ENCODE data around the gene FLRT1. TPM values are rescaled to one million over a fixed set of nuclear protein-coding genes. Genes with fewer than 3 reads are reported as not detected.

Gene FLRT1
- total RNA-seq, 2 donors from 2014 or later: not detected

DNA sequence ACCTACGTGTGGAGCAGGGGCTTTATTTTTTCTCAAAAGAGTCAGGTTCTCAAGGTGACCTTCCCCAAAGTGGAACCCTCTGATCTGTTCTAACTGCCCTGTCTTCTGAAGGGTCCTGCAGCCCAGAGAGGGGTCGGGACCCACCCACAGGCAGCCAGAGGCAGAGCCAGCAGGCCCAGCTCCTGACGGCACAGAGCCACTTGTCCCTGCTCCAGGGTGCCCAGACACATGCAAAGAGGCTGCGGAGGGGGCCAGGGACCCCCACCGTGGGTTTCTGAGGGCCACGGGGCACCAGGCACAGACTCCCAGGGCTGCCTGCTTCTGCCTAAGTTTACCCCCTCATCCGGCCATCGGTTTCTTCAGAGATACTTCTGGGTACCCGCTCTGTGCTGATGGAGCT, 37.1 kb downstream of the FLRT1 start:
- Histone ChIP-seq H3K4me3 (ENCODE audit: low read length) (no peak overlapping the region), H3K27ac (ENCODE audit: low read depth, low read length) (no peak overlapping the region), H3K9ac (ENCODE audit: extremely low read depth, low read length, poor library complexity, severe bottlenecking) (no peak overlapping the region), H3K36me3 (ENCODE audit: control insufficient read depth, insufficient read depth, low read length) (no peaks in the 10 kb centered on the region), H3K27me3 (ENCODE audit: control insufficient read depth, insufficient read depth, low read length, poor library complexity, severe bottlenecking) (no peaks in the 10 kb centered on the region), H3K9me3 (ENCODE audit: control insufficient read depth, low read length) (no peaks in the 10 kb centered on the region), H3K4me1 (ENCODE audit: control insufficient read depth, insufficient read depth, low read length) (peaks cover 4% of the 10 kb centered on the region)
- TF ChIP-seq, protein P1, sequence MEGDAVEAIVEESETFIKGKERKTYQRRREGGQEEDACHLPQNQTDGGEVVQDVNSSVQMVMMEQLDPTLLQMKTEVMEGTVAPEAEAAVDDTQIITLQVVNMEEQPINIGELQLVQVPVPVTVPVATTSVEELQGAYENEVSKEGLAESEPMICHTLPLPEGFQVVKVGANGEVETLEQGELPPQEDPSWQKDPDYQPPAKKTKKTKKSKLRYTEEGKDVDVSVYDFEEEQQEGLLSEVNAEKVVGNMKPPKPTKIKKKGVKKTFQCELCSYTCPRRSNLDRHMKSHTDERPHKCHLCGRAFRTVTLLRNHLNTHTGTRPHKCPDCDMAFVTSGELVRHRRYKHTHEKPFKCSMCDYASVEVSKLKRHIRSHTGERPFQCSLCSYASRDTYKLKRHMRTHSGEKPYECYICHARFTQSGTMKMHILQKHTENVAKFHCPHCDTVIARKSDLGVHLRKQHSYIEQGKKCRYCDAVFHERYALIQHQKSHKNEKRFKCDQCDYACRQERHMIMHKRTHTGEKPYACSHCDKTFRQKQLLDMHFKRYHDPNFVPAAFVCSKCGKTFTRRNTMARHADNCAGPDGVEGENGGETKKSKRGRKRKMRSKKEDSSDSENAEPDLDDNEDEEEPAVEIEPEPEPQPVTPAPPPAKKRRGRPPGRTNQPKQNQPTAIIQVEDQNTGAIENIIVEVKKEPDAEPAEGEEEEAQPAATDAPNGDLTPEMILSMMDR (conservative IDR thresholded peaks at IDR 0.05): no peak
- Mint-ChIP-seq H3K36me3 (ENCODE audit: low read depth) (no peaks in the 10 kb centered on the region), H3K27me3 (ENCODE audit: insufficient read depth) (peaks cover 19% of the 10 kb centered on the region), H3K4me3 (no peak overlapping the region), H3K4me1 (peaks cover 6% of the 10 kb centered on the region), H3K9me3 (no peaks in the 10 kb centered on the region), H3K27ac (no peak overlapping the region)
- 91 to 94% methylated on average over 9 of the region's 9 CpGs for WGBS, 2 experiments (ENCODE audit: insufficient coverage in 1 of 2, insufficient read length in 1 of 2)
- DNase-seq: no peak

DNA sequence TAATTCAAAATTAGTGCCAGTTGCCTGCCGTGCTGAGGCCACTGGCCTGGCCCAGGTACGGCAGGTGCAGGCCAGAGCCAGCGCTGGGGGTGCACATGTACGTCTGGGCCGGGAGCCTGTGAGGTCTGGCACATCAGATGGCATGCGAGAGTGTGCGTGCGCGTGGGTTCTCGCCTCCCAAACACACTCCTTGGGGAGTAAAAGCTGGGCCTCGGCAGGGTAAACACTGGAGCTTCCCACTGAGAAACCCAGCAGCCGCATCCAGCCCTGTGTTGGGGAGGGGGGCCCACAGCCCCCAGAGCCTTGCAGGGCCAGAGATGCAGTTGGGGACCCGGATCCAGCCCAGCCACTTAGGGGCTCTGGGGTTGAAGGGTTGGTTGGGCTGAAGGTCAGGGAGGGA, 37.8 kb downstream of the FLRT1 start:
- Mint-ChIP-seq H3K27me3 (ENCODE audit: insufficient read depth) (peaks cover 21% of the 10 kb centered on the region), H3K4me1 (peaks cover 6% of the 10 kb centered on the region), H3K4me3 (no peak overlapping the region), H3K27ac (no peak overlapping the region), H3K36me3 (ENCODE audit: low read depth) (no peaks in the 10 kb centered on the region), H3K9me3 (no peaks in the 10 kb centered on the region)
- no peak overlapping the region for H3K9ac ChIP-seq (ENCODE audit: extremely low read depth, low read length, poor library complexity, severe bottlenecking)
- WGBS, 2 experiments (ENCODE audit: insufficient coverage in 1 of 2, insufficient read length in 1 of 2): 81 to 86% methylated on average over 5 to 13 of the region's 13 CpGs
- peaks cover 4% of the 10 kb centered on the region for H3K4me1 ChIP-seq (ENCODE audit: control insufficient read depth, insufficient read depth, low read length)
- TF ChIP-seq, protein P1 (conservative IDR thresholded peaks at IDR 0.05): no peak
- no peak overlapping the region for H3K27ac ChIP-seq (ENCODE audit: low read depth, low read length)
- H3K27me3 ChIP-seq (ENCODE audit: control insufficient read depth, insufficient read depth, low read length, poor library complexity, severe bottlenecking): no peaks in the 10 kb centered on the region
- H3K4me3 ChIP-seq (ENCODE audit: low read length): no peak overlapping the region
- no peak for DNase-seq
- no peaks in the 10 kb centered on the region for H3K36me3 ChIP-seq (ENCODE audit: control insufficient read depth, insufficient read depth, low read length)
- no peaks in the 10 kb centered on the region for H3K9me3 ChIP-seq (ENCODE audit: control insufficient read depth, low read length)

DNA sequence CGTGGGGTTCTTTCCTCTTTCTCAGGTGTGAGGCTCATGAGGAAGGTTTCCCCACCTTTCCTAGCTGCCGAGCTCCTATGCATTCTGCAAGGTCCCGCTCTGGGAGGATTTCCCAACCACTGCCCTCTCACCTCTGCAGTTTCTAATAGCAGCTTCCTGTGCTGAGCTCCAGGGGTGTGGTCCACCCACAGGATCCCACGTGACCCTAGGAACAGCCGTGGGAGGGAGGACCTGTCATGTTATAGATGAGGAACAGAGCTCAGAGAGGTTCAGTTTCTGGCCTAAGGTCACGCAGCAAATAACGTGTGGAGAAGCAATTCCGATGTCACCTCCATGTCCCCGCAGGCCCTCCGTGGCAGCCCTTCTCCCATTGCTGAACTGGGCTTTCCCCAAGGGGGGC, 38.5 kb downstream of the FLRT1 start:
- H3K27me3 Mint-ChIP-seq (ENCODE audit: insufficient read depth): peaks cover 25% of the 10 kb centered on the region
- no peaks in the 10 kb centered on the region for H3K36me3 Mint-ChIP-seq (ENCODE audit: low read depth)
- Histone ChIP-seq H3K9ac (ENCODE audit: extremely low read depth, low read length, poor library complexity, severe bottlenecking) (no peak overlapping the region), H3K36me3 (ENCODE audit: control insufficient read depth, insufficient read depth, low read length) (no peaks in the 10 kb centered on the region), H3K27me3 (ENCODE audit: control insufficient read depth, insufficient read depth, low read length, poor library complexity, severe bottlenecking) (no peaks in the 10 kb centered on the region), H3K4me1 (ENCODE audit: control insufficient read depth, insufficient read depth, low read length) (peaks cover 4% of the 10 kb centered on the region), H3K27ac (ENCODE audit: low read depth, low read length) (no peak overlapping the region), H3K4me3 (ENCODE audit: low read length) (no peak overlapping the region), H3K9me3 (ENCODE audit: control insufficient read depth, low read length) (no peaks in the 10 kb centered on the region)
- H3K4me3 Mint-ChIP-seq: no peak overlapping the region
- TF ChIP-seq, protein P1 (conservative IDR thresholded peaks at IDR 0.05): no peak
- H3K9me3 Mint-ChIP-seq: no peaks in the 10 kb centered on the region
- H3K4me1 Mint-ChIP-seq: peaks cover 4% of the 10 kb centered on the region
- no peak overlapping the region for H3K27ac Mint-ChIP-seq
- 81 to 88% methylated on average over 8 to 10 of the region's 10 CpGs for WGBS, 2 experiments (ENCODE audit: insufficient coverage in 1 of 2, insufficient read length in 1 of 2)
- DNase-seq: no peak
